Umbilical cord (tissue), 1 donor: ENCODE results near the gene HPCAL1. TPM values are rescaled to one million over a fixed set of nuclear protein-coding genes. Genes with fewer than 3 reads are reported as not detected.

Experiments
- total RNA-seq: library from RNA; depleted of rRNA; stranded (reverse); fragments of >200 nt; gene quantifications from one replicate; pipeline ENCODE4 v1.2.3, GENCODE V29; 2014; ENCODE audit warnings: low replicate concordance; ENCODE audit not compliant: insufficient read depth

The HPCAL1 gene
- total RNA-seq, 1 donor from 2014 or later = 7.9 TPM

Other genes starting within 250 kb of the HPCAL1 start
- gene CYS1, start 222.5 kb upstream of the HPCAL1 start, total RNA-seq = 13.2 TPM
- gene RRM2, start 180.2 kb upstream of the HPCAL1 start, total RNA-seq = 4.3 TPM
- 126 TPM for gene ODC1, start 145.4 kb downstream of the HPCAL1 start, total RNA-seq